K562 (cell line): ENCODE measurements around the gene ZBTB22. TPM values are rescaled to one million over a fixed set of nuclear protein-coding genes. Genes with fewer than 3 reads are reported as not detected.

Source experiments
- CHAMP1 ChIP-seq: fragments of 450-650 bp; IDR thresholded peaks from 2 replicates; pipeline ENCODE4 v1.6.1; 2016; ENCODE audit warnings: mild to moderate bottlenecking
- CHD7 ChIP-seq: fragments of 200-600 bp; sonication (generic); IDR thresholded peaks from one replicate; pipeline ENCODE4 v1.6.1; 2012; ENCODE audit warnings: mild to moderate bottlenecking, low read depth, low read length, inconsistent platforms
- CREB3L1 ChIP-seq: fragments of 450-650 bp; IDR thresholded peaks from 2 replicates; pipeline ENCODE4 v1.6.1; 2014; ENCODE audit warnings: low read depth, mild to moderate bottlenecking, moderate library complexity, borderline replicate concordance
- CREM ChIP-seq: IDR thresholded peaks from 2 replicates; pipeline ENCODE4 v1.6.1; 2014; ENCODE audit warnings: antibody characterized with exemption, low read depth
- HMG20A ChIP-seq: fragments of 450-650 bp; formaldehyde crosslinking; conservative IDR thresholded peaks from 2 replicates; pipeline ENCODE4 v1.4.0; 2020; ENCODE audit warnings: mild to moderate bottlenecking, mixed read lengths
- MITF ChIP-seq: IDR thresholded peaks from 2 replicates; pipeline ENCODE4 v1.6.1; 2014; ENCODE audit warnings: antibody characterized with exemption
- POLR2A ChIP-seq: fragments of 450-650 bp; conservative IDR thresholded peaks from 2 replicates; pipeline ENCODE4 v1.6.1; 2016
- POU5F1 ChIP-seq: fragments of 150-350 bp; IDR thresholded peaks from 2 replicates; pipeline ENCODE4 v1.6.1; 2014; ENCODE audit warnings: borderline replicate concordance, low read length, low read depth, mild to moderate bottlenecking; ENCODE audit not compliant: partially characterized antibody
- ZNF696 ChIP-seq: fragments of 250-450 bp; sonication (Bioruptor Pico); conservative IDR thresholded peaks from 2 replicates; pipeline ENCODE4 v1.4.0; 2020; ENCODE audit warnings: mild to moderate bottlenecking, moderate library complexity
- polyA plus RNA-seq, 8 experiments: library from polyadenylated mRNA; depleted of rRNA in 4 of 8; stranded (reverse) in 5 of 8; unstranded in 3 of 8; fragments of >200 nt; fragmentation: Nextera tagmentation in 2 of 8; fragmentation: Illumina TruSeq in 1 of 8; extraction: Ambion mirVana in 2 of 8; extraction: Trizol in 1 of 8; gene quantifications; 2 replicates each; pipeline versions ENCODE4 v1.2.1 to v1.2.3, GENCODE V29; 2011 to 2014; ENCODE audit warnings: inconsistent platforms in 1 of 8, missing spikeins in 1 of 8
- total RNA-seq, 7 experiments: library from RNA; depleted of rRNA in 6 of 7; stranded (reverse); fragments of >200 nt in 6 of 7; fragmentation: Illumina TruSeq in 2 of 7; extraction: Trizol in 2 of 7; gene quantifications; 2 replicates each; pipeline versions ENCODE4 v1.2.1 to v1.2.3, GENCODE V29; 2011 to 2021; ENCODE audit warnings: low replicate concordance in 1 of 7

Gene ZBTB22
- total and polyA plus RNA-seq, 9 of the 15 experiments (the other 6 are each of a cell fraction or from before 2014, with no cell fraction given): 0.21 to 11.9 (median 7.1) TPM

- TF ChIP-seq CHD7: no peak
- no peak for TF ChIP-seq ZNF696 (CRISPR knock-in tag)
- TF ChIP-seq POLR2A: no peak
- TF ChIP-seq CHAMP1: no peak
- TF ChIP-seq CREM: 0 out of 2 replicates have a peak, but pooled peaks have one; percentile 36
- no peak for TF ChIP-seq POU5F1
- no peak for TF ChIP-seq HMG20A
- 0 out of 2 replicates have a peak, but pooled peaks have one; percentile 27 for TF ChIP-seq CREB3L1
- no peak for TF ChIP-seq MITF
Observed at GRCh38 chr6:33320315-33321181, 3.0 kb upstream of the ZBTB22 start (continued).
